ENCODE data around the gene ZDHHC11. TPM values are rescaled to one million over a fixed set of nuclear protein-coding genes. Genes with fewer than 3 reads are reported as not detected.
"Not testable (repeated sequence)": the region's sequence is repeated elsewhere in the genome, so short reads cannot be mapped to it uniquely, and the experiment has no call there.

ZDHHC11 gene
- total RNA-seq, 2 donors from 2014 or later, result 4.7 to 10.9 TPM

- no peaks in the 10 kb centered on the region for H3K27me3 ChIP-seq
- intact Hi-C loops (cut with DNase I), result loop anchor here (5.0 kb wide), 1 partner anchor 85 kb away; no protein-coding TSS in a partner anchor
- ATAC-seq (no peak), DNase-seq (peak in 2 of 4 donors; percentile 16 to 25)
- no peaks in the 10 kb centered on the region for H3K36me3 ChIP-seq (replicated peaks in 1 of 2; ENCODE audit: insufficient read depth in 1 of 2, low read depth in 2 of 2)
- H3K9me3 ChIP-seq, result no peaks in the 10 kb centered on the region
- no peak overlapping the region for H3K27ac ChIP-seq
- TF ChIP-seq POLR2A (IDR thresholded peaks at IDR 0.05), result no peak
- peaks cover 22% of the 10 kb centered on the region for H3K4me1 ChIP-seq
- 77 to 79% methylated on average over 5 to 10 of the region's 11 CpGs for WGBS, 2 donors
- no peak overlapping the region for H3K4me3 ChIP-seq
Measured at GRCh38 chr5:756865-757345, 93.9 kb downstream of the ZDHHC11 start.

GRCh38 chr5:756171-756570 lies 94.6 kb downstream of the ZDHHC11 start:
- Histone ChIP-seq H3K36me3 (replicated peaks in 1 of 2; ENCODE audit: insufficient read depth in 1 of 2, low read depth in 2 of 2) (no peaks in the 10 kb centered on the region), H3K4me1 (peaks cover 22% of the 10 kb centered on the region), H3K27me3 (no peaks in the 10 kb centered on the region), H3K9me3 (no peaks in the 10 kb centered on the region), H3K4me3 (no peak overlapping the region), H3K27ac (no peak overlapping the region)
- ATAC-seq (no peak), DNase-seq (peak in 2 of 4 donors; percentile 10 to 11)
- TF ChIP-seq POLR2A (IDR thresholded peaks at IDR 0.05) (no peak), CTCF (IDR thresholded peaks at IDR 0.05) (no peak)
- intact Hi-C loops (cut with DNase I), result loop anchor here (5.0 kb wide), 1 partner anchor 86 kb away; no protein-coding TSS in a partner anchor
- WGBS, 2 donors, result 83 to 93% methylated on average over 7 to 10 of the region's 10 CpGs

- intact Hi-C loops (cut with DNase I); H3K27ac ChIP-seq; H3K4me3 ChIP-seq; H3K9me3 ChIP-seq; H3K36me3 ChIP-seq (replicated peaks in 1 of 2; ENCODE audit: insufficient read depth in 1 of 2, low read depth in 2 of 2); ATAC-seq; H3K27me3 ChIP-seq: not testable (repeated sequence)
- peaks cover 14% of the 10 kb centered on the region for H3K4me1 ChIP-seq
- peak in 1 of 4 donors; percentile 9 for DNase-seq
- WGBS, 2 donors, result 64 to 70% methylated on average over 9 to 15 of the region's 16 CpGs
Measured at GRCh38 chr5:754143-754632, 96.6 kb downstream of the ZDHHC11 start.

GRCh38 chr5:753567-754142 lies 97.1 kb downstream of the ZDHHC11 start:
- H3K9me3 ChIP-seq; H3K4me1 ChIP-seq; H3K36me3 ChIP-seq (replicated peaks in 1 of 2; ENCODE audit: insufficient read depth in 1 of 2, low read depth in 2 of 2); H3K27me3 ChIP-seq; intact Hi-C loops (cut with DNase I); H3K4me3 ChIP-seq; H3K27ac ChIP-seq; ATAC-seq: not testable (repeated sequence)
- 83 to 86% methylated on average over 4 to 8 of the region's 19 CpGs for WGBS, 2 donors
- peak in 2 of 4 donors; percentile 4 to 5 for DNase-seq

DNA sequence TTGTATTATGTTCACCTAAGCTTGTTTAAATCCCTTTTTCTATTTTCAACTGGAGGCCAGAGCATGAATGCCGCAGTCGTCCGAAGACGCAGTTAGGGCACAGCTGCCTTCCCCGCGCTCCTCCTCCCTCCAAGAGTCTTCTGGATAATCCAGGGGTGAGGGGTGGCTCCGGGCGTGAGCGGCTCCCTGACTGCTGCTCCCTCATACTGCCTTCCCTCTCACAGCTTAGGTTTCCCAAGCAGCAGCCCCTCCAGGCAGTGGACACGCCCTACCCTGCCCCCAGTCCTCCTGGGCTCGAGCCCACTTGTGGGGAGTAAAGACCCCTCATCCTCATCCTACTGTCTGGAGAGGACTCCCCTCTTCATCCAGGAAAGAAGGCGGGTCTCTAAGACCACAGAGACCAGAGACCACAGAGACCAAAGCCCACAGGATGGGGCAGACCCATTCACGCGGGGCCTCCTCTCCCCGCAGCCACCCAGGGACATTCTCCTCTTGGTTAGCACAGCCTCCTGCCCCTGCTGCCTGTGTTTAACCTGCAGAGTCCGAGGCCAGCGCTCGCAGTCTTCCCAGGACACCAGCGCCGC lies 98.2 kb downstream of the ZDHHC11 start:
- intact Hi-C loops (cut with DNase I); ATAC-seq; H3K27me3 ChIP-seq; H3K4me3 ChIP-seq; H3K27ac ChIP-seq; H3K4me1 ChIP-seq; H3K36me3 ChIP-seq (replicated peaks in 1 of 2; ENCODE audit: insufficient read depth in 1 of 2, low read depth in 2 of 2); H3K9me3 ChIP-seq: not testable (repeated sequence)
- WGBS, 2 donors, result 91% methylated on average over 14 of the region's 20 CpGs; no CpG with 5 or more reads in 1 of the 2 donors
- DNase-seq, result peak in 1 of 4 donors; percentile 4

DNA sequence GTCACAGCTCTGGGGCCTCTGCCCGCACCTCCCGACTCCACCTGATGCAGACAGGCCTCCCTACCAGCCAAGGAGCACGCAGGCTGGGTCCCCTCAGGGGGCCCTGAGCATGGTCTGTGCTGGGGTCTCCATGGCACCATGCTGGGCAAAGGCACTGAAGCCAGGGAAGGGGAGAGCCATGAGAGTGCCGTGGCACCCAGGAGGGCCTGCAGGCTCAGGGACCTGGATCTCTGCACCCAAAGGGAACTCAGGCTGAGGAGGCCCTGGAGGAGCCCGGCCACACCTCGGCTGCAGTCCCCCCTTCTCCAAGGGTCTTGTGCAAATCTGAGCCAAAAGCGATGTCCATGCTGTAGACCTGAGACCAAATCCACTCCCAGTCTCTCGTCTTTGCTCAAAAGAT lies 98.8 kb downstream of the ZDHHC11 start:
- intact Hi-C loops (cut with DNase I), result not testable (repeated sequence)
- DNase-seq, result peak in 1 of 4 donors; percentile 3
- 80 to 94% methylated on average over 1 to 3 of the region's 8 CpGs for WGBS, 2 donors

GRCh38 chr5:751496-751895 lies 99.3 kb downstream of the ZDHHC11 start:
- H3K36me3 ChIP-seq (replicated peaks in 1 of 2; ENCODE audit: insufficient read depth in 1 of 2, low read depth in 2 of 2), result no peaks in the 10 kb centered on the region
- H3K4me1 ChIP-seq, result no peaks in the 10 kb centered on the region
- intact Hi-C loops (cut with DNase I), result no loop called here
- no peak overlapping the region for H3K27ac ChIP-seq
- no peak overlapping the region for H3K4me3 ChIP-seq
- TF ChIP-seq POLR2A (IDR thresholded peaks at IDR 0.05) (no peak), CTCF (IDR thresholded peaks at IDR 0.05) (no peak)
- WGBS, 2 donors, result 80% methylated on average over 4 to 6 of the region's 13 CpGs
- no peak for ATAC-seq
- no peaks in the 10 kb centered on the region for H3K9me3 ChIP-seq
- peak in 1 of 4 donors; percentile 8 for DNase-seq
- H3K27me3 ChIP-seq, result no peaks in the 10 kb centered on the region

More for the DNA sequence above, 98.8 kb downstream of the ZDHHC11 start:
- not testable (repeated sequence) for H3K36me3 ChIP-seq (replicated peaks in 1 of 2; ENCODE audit: insufficient read depth in 1 of 2, low read depth in 2 of 2); H3K27ac ChIP-seq; ATAC-seq; H3K27me3 ChIP-seq; H3K4me3 ChIP-seq; H3K4me1 ChIP-seq; H3K9me3 ChIP-seq

- H3K4me1 ChIP-seq; H3K27me3 ChIP-seq; ATAC-seq; H3K4me3 ChIP-seq; intact Hi-C loops (cut with DNase I); H3K9me3 ChIP-seq; H3K27ac ChIP-seq; H3K36me3 ChIP-seq (replicated peaks in 1 of 2; ENCODE audit: insufficient read depth in 1 of 2, low read depth in 2 of 2): not testable (repeated sequence)
- DNase-seq, result peak in 2 of 4 donors; percentile 5 to 9
- 87 to 89% methylated on average over 5 to 16 of the region's 19 CpGs for WGBS, 2 donors
Measured at GRCh38 chr5:750226-750625, 100.6 kb downstream of the ZDHHC11 start.
